HG02763 (cell line): ENCODE results near the gene VSNL1.
A peak's percentile ranks its signal among the peaks of the same experiment; 100 is the strongest.

ENCODE experiments used
- ATAC-seq: cut with Tn5 transposase; IDR thresholded peaks from one replicate; pipeline ENCODE4 v1.9.1; 2021; ENCODE audit warnings: mild to moderate bottlenecking, moderate library complexity; ENCODE audit not compliant: unreplicated experiment

VSNL1 gene

DNA sequence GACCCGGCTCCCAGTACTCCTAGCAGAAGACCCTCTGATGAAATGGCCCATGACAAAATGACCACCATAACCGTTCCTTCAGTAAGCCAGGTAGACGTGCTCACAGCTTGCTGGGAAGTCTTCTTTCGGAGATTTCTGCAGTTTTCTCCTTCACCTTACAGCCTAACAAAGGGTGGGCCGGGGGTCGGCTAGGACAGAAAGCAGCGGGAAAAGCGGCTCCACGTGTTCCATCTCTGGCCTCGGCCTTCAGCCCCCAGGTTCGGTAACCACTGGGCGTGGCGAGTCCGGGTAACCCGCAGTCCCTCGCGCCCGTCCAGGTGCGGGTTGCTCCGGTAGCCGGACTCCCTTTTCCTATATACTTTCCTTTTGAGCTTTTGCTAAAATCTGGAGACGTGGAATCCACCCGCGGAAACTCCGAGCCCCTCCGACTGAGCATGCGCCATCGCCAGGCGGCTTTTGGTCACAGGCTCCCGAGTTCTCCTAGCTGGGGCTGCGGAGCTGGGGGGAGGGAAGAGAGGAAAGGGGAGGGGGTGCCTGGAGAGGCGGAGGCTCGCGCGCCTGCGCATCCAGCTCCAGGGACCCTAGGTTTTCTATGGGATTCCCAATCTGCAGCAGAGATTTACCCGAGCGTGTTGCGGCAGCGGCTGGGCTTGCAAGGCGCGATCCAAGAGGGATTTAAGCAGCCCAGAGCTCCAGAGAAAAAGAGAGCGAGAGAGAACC is at the start of gene VSNL1:
TSS of gene VSNL1 (plus strand) at position 604 of the 720 bp plus-strand sequence. CDS start 51,379 bp downstream, outside the sequence.
- no peak for ATAC-seq

DNA sequence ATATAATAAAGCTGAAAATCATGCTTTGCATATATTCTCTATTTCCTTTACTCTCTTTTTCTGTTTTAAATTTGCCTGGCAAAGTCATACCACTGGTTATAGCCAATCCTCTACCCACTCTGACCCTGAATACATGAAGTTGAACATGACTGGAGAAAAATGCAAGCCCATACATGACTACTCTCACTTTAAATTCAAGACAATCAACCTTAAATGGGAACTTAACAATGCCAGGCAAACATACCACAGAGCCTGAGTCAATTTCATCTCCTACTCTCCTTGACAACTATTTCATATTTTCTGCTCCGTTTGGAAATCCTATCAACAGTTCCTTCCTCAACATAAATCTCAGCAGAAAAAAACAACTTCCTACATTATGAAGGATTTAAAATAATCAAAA is 44.9 kb upstream of the VSNL1 start:
- ATAC-seq: no peak

DNA sequence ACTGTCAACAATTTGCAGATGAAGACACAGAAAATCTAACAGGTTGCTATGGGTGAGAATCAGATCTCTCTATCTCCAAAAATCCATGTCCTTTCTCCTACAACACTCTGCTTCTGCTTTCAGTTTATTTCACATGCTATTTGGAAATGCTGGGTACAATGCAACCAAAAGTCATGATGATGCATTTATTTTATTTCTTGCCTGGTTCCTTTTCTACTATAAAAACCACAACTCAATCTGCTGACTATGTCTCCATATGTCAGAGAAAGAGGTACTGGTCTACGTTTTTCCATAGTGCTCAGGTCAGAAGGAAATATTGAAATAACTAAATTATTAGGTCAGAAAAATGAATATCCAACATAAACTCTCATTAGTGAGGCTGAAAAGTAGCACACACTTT is 42.8 kb upstream of the VSNL1 start:
- ATAC-seq: no peak

DNA sequence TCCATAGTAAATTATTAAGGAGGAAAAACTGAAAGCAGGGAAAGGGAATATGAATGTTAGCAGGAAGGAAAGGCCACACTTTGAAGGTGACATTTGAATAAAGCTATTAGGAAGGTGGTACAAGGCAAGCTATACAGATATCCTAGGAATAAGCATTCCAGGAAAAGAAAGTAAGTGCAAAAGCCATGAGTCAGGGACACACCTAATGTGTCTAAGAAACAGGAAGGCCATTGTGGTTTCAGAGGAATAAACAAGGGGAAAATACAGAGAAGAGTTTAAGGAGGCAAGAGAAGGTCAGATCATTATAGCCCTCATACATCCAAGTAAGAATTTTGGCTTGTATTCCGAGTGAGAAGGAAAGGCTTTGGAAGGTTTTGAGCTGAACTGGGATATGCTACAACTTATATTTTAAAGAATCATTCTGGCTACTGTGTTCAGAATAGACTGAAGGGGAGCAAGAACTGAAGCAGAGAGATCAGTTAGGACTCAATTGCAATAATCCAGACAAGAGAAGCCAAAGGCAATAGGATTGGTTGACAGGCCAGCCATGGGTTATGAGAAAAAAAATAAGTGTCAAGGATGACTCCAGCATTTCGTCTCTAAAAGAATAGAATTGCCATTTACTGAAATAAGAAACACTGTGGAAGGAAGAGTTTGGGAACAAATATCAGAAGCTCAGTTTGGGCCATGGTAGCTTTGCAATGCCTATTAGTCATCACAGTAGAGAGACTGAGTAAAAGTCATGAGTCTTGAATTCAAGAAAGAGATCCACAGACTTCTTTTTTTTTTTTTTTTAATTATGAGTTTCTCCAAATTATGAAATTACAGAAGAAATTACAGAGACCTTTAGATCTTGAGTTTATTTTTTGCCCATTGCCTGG is 33.5 kb upstream of the VSNL1 start:
- ATAC-seq: no peak

DNA sequence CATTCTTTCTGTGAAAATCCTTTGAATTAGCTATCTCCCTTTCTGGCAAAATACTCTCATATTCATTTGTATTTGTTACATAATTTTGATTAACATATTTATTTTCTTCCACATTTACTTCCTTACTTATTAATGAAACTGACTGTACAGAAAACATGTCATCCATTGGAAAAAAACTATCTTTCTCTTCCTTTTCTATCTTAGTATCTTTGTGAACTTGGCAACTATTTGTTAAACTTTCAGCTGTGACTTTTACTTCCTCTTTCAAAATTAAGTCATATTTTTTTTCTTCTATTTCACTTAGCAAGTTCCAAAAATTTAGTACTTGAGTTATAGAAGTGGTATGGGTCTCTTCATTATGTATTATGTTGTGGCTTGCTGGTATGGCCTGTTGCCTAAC is 24.8 kb upstream of the VSNL1 start:
- ATAC-seq: peak; percentile 36

DNA sequence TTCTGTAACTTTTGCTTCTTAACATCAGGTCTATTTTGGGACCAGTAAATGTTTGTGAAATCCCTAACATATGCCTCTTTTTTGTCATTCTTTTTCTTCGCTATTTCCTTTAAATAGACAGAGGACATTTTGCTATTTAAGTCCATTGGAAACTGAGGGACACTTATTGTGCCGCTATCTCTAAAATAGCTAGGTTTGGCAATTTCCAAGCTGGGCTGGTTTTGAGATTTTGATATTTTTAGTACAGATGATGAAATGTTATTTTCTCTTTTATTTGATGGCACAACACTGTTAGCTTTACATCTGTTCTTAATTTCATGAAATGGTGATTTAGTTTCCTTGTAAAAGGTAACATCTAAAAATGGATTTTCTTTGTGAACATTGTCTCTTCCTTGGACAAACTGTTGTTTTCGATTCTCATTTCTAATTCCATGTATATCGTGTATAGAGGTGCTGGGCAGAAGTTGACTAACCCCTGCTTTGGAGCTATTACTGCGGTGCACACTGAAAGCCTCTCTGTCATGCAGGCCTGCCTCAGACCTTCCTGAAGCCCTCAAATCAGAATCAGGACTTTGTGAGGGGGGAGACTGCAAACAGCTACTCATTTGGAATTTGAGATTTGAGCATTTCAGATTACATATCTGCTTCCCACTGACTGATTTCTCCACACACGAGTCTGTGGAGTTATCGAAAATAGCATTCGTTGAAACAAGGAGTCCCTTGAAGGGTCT is 22.9 kb upstream of the VSNL1 start:
- ATAC-seq: peak; percentile 15

DNA sequence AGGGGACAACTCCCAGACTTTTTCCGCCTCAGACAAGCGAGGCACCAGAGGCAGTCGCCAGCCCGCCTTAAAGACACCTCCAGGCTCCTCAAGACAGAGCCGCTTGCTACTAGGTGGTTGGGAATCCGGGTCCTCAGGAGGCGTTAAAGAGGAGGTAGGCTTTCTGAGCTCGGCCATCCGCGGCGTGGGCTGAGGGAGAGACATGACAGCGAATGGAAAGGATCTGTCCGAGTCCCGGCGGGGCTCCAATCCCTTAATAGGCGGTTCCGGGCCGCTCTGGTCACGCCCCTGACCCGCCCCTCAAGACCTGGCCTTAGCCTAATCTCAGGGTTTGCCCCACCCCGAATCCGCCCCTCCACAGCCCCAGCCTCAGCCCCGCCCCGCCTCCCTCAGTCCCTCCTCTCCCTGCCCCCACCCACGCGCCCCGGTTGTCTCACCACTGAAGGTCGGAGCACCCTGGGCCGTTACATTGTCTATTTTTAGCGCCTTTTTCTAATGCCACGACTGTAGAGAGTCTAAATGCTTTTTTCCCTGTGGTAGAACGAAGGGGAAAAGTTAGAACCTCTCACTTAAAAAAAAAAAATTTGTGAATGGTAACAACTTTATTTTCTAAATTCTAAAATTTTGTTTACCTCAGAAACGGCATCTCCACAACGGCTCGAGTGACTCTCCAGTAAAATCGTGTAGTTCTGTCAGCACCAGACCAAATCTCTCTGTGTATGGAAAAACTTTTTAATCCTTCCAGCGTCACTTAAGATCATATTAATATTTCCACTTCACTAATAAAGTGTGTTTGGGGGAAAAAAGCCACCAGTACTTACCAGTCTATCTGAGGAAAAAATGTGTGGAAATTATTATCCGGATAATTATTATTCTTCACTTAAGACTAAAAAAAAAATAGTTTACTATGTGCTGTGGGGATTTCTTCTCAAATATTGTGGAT is 22.0 kb upstream of the VSNL1 start, which contains the start of gene RAD51AP2:
TSS of gene RAD51AP2 (minus strand) at position 229 of the 943 bp plus-strand sequence. CDS start at position 204, 25 bp downstream.
- ATAC-seq: peak; percentile 89

DNA sequence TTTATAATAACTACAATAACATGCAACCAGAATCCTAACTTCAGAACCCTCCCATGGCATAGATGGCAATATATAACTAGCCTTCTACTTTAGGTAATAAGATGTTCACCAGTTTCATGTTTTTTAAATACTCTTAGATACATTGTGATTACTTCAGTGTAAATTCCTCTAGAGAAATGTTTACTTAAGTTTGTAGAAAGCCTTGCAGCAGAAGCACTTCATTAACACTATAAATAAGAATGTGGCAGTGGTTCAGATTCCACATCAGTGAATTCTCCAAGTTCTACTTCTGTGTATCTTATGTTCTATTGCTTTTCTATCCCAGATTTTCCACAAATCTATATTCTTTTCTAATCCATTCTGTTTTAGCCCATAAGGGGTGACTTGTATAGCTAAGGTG is 21.0 kb upstream of the VSNL1 start:
- ATAC-seq: no peak

DNA sequence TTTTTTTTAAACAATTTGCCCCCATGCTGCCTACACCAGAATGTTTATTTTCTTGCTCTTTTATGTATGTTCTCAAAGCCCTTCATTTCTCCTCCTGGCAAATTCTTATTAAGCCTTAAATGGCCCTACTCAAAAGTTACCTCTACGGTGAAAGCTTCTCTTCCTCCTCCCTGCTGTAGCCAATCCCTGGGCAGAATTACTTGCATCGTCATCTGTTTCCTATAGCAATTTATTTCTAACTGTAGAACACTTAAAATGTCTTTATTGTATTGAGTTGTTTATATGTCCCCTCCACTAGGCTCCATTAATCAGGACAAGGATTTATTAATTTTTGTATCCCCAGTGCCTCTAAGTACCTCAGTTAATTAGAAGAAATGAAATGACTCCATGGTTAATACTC is 19.7 kb upstream of the VSNL1 start:
- ATAC-seq: no peak

DNA sequence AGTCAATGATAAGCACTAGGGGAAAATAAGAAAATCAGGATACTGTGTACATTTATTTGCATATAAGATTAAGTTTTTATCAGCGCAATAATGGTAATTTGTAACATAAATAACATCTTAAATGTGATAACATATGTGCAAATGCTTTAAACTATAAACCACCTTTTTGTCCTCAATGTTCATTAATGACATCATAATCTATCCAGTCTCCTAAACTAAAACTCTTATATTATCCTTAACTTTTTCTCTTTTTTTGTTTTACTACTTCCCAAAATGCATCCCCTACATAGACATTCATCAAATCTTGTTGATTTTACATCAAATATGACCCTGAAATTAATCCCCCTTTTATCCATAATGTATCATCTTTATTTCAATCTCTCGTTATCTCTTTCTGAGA is 18.9 kb upstream of the VSNL1 start:
- no peak for ATAC-seq

DNA sequence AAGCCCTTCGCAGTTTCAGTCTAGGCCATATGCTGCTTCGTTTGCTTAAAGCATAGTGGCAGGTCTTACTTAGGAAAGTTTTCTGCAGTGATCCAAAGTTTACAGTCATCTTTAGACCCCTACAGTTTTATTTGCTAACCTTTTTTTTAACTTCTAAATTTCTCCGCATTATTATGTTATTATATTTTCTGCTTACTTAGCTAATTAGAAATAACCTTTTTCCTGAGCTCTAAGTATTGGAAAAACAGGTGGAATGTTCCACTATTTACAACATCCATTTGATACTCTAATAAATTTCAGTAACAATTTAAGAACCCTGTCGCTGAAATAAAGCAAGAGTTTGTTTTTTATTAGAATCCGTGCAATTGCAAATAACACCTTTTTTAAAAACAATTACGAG is 18.2 kb upstream of the VSNL1 start:
- no peak for ATAC-seq

DNA sequence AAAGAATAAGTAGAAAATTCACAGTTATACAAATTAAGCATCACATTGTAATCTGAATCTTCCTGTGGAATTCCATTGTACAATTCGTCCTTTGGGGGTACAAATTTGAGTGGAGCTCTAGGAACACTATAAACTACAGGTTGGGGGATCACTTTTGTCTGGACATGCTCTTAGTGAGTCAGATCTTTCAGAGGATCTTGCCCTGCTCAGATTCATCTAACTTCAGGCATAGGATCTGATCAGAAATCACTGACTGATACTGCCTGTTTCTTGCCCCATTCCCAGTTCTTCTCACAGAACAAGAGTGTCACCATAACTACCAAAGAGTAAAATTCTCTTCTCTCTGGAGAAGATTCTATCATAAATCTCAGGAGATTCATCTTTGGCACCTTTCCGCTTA is 10.7 kb upstream of the VSNL1 start:
- no peak for ATAC-seq

DNA sequence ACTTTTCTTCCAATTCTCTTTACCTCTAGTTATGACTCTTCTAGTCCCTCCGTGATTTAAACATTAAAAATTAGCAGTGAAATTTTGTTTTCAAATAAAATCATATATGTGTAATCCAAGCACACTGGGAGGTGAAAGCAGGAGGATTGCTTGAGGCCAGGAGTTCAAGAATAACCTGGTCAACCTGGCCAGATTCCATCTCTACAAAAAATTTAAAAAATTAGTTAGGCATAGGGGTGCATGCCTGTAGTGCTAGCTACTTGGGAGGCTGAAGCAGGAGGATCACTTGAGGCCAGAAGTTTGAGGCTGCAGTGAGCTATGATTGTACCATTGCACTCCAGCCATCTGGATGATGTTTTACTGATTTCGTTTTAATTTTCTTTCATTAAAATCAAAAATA is 7.0 kb upstream of the VSNL1 start:
- ATAC-seq: no peak

DNA sequence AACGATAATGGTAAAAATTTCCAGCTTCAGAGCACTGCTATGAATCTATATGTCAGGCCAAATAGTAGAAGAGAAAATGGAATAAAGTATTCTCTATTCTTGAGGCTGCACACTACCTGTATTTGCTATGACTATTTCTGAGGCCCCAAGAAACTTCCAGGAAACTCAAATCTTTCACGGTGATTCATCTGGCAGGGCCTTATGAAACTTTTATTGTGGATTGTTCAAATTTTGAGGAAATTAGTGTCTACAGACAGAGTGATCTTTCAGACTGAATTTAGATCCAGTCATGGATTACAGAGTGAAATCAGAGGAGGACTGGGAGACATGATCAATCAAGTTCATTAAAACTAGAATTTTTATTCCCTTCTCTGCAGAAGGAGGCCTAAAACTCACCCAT is 4.1 kb upstream of the VSNL1 start:
- no peak for ATAC-seq

DNA sequence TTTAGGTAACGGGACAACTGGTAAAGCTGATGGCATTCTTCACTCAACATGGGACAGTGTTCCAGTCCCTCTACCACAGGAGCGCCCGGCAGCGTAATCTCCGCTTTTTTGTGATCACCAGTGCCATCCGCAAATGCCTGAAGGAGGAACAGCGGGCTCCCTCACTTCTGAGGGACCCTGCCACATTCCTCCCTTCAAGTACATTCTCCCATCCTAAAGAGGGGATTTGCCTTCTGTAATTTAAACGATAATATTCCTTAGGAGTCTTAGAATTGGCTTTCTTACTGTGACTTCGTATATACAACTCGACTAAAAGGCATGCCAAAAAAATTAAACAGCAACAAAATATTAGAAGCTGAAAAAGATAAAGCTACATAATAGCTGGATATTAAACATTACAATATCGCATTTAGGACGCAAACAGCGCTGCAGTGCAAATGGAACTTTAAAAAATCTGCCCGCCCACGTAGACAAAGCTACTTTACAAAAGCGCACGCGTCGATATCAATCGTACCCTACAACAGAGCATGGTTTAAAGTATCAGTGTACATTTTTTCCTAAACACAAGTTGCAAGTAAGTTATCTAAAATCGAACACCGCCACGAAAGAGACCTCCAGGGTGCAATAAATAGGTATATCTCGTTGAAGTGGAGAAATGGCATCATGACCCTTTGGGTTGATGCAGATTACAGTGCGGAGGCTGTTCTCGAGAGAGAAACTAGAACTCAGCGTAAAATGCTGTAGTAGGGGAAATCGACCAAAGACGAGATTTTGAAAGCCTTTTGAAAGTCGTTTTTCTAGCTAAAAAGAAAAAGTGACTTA is 2.3 kb upstream of the VSNL1 start:
- ATAC-seq: no peak

DNA sequence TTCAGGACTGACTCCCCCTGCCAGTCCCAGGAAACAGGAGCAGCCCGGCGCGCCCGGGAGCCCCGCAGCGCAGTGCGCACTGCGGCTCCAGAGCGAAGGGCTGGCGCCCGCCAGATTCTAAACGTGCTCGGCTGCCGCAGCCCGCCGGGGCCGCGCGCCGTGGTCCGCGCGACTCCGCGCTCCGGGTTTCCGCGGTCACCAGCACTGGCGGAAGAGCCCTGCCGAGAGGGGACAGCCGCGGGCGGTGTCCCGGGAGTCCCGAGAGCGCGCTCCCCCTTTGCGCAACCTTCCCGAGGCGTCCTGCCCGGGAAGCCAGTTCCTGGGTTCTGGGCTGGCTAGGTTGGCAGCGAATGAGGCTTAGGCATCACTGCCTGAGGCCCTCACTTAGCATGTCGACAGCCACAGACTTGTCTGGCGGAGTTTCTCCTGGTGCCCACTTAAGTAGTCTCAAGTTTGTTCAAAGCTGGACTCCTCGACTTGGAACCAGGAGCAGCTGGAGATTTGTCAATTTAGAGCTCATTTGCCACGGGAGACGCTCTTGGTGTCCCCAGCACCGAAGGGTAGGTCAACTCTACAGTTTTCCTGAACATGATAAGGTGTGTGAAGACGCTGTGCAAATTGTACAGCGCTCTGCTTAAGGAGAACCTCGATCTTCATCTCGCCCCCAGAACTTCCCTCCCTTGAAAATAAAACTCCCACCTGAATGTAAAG is 1.5 kb upstream of the VSNL1 start:
- no peak for ATAC-seq

DNA sequence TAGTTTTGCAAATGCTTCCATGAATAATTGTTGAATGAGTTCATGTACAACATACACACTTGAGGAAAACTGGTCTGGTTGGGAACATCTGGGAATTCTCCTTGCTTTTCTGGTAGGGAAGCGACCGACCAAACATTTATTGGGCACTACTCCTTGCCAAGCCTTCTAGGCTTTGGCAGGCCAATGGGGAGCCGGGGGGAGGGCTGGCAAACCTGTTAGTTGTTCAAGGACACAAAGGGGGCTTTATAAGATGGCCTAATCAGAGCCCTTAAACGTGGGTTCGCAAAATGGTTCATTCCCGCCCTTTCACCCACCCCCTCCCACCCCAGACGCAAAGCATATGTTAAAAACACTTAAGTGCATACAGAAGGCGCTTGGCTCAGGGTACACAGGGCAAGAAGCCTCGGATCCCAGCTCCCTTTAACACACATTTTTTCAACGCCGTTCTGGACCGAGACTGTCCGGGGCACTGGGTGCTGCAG is 844 bp upstream of the VSNL1 start:
- ATAC-seq: no peak

DNA sequence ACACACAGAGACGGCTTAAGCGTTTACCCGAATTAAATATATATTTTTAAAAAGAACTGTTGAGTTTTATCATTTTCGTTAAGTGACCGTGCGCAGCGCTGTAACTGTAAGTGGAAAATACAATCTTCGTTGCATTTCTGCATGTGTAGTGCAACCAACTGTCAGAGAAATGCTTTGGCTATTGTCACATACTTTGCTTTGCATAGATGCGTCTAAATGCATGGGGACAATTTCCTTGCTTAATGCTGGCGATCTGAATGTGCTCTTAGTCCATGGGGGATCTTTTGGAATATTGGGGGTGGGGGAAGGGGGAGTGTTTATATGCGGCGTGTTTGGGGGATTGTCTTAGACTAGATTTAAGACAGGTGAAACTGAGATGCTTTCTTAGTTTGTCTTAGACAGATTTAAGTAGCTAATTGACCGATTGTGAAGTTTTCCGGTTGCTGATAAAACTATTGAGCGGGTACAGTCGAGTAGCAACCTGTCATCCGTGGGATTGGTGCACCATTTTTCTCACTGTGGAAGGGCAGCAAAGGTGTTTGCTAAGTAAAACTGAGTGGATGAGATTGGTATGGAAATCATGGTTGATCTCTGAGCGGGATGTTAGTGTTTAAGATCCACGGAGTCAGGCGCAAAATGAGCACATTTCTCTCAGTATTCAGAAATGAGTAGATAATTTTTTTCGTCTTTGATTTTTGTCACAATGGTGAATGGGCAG is 476 bp downstream of the VSNL1 start:
- ATAC-seq: no peak
